Neuronal stem cell (in vitro differentiated cells): ENCODE measurements around the gene KCNE2.
A peak's percentile ranks its signal among the peaks of the same experiment; 100 is the strongest.

Experiments
- DNase-seq: peaks from one replicate; pipeline ENCODE4 v3.0.0-alpha.2; 2013; ENCODE audit warnings: low spot score
- H2AFZ ChIP-seq: one replicate; pipeline ENCODE4 v1.6.1; 2013; ENCODE audit warnings: mild to moderate bottlenecking, low read length, inconsistent platforms
- H2AK5ac ChIP-seq: 2 replicates; pipeline ENCODE4 v1.6.1; 2013; ENCODE audit warnings: low read depth, mild to moderate bottlenecking, inconsistent platforms, low read length, moderate library complexity, mixed read lengths
- H2BK120ac ChIP-seq: 2 replicates; pipeline ENCODE4 v1.6.1; 2013; ENCODE audit warnings: low read depth, mild to moderate bottlenecking, inconsistent platforms, low read length, moderate library complexity, mixed read lengths
- H2BK12ac ChIP-seq: one replicate; pipeline ENCODE4 v1.6.1; 2013; ENCODE audit warnings: low read length, inconsistent platforms
- H2BK15ac ChIP-seq: 2 replicates; pipeline ENCODE4 v1.6.1; 2013; ENCODE audit warnings: mild to moderate bottlenecking, low read length, inconsistent platforms, mixed read lengths
- H2BK5ac ChIP-seq: one replicate; pipeline ENCODE4 v1.6.1; 2013; ENCODE audit warnings: inconsistent platforms, mild to moderate bottlenecking, low read length, moderate library complexity
- H3K14ac ChIP-seq: one replicate; pipeline ENCODE4 v1.6.1; 2013; ENCODE audit warnings: low read length, inconsistent platforms
- H3K18ac ChIP-seq: 2 replicates; pipeline ENCODE4 v1.6.1; 2013; ENCODE audit warnings: low read length, inconsistent platforms
- H3K23ac ChIP-seq: 2 replicates; pipeline ENCODE4 v1.6.1; 2013; ENCODE audit warnings: low read depth, mild to moderate bottlenecking, mixed read lengths, low read length, inconsistent platforms; ENCODE audit not compliant: poor library complexity
- H3K27ac ChIP-seq: replicated peaks from 3 replicates; pipeline ENCODE4 v1.5.1; 2013; ENCODE audit warnings: low read length, inconsistent platforms
- H3K27me3 ChIP-seq, 3 experiments: 2 replicates each; pipeline ENCODE4 v1.6.1; 2013; ENCODE audit warnings: low read length in 3 of 3, mild to moderate bottlenecking in 2 of 3, inconsistent platforms in 1 of 3, low read depth in 1 of 3, mixed read lengths in 1 of 3, moderate library complexity in 1 of 3; ENCODE audit not compliant: control insufficient read depth in 3 of 3, insufficient read depth in 3 of 3
- H3K36me3 ChIP-seq, 2 donors: replicated peaks in 1 of 2; 2 replicates each; pipeline ENCODE4 v1.6.1; 2013; ENCODE audit warnings: low read length in 2 of 2; ENCODE audit not compliant: control insufficient read depth in 2 of 2, insufficient read depth in 2 of 2
- H3K4ac ChIP-seq: 2 replicates; pipeline ENCODE4 v1.6.1; 2013; ENCODE audit warnings: inconsistent platforms, mild to moderate bottlenecking, low read length, moderate library complexity
- H3K4me1 ChIP-seq, 2 donors: 1 replicate in 1 of 2; 2 replicates in 1 of 2; pipeline ENCODE4 v1.6.1; 2013; ENCODE audit warnings: low read length in 2 of 2, low read depth in 1 of 2; ENCODE audit not compliant: control insufficient read depth in 2 of 2, insufficient read depth in 1 of 2
- H3K4me2 ChIP-seq: one replicate; pipeline ENCODE4 v1.6.1; 2013; ENCODE audit warnings: mild to moderate bottlenecking, low read length, inconsistent platforms; ENCODE audit not compliant: insufficient read depth, poor library complexity, severe bottlenecking
- H3K4me3 ChIP-seq, 2 donors: 2 replicates each; pipeline ENCODE4 v1.5.1; 2013; ENCODE audit warnings: low read length in 2 of 2, mild to moderate bottlenecking in 2 of 2, inconsistent platforms in 1 of 2, moderate library complexity in 1 of 2
- H3K79me1 ChIP-seq: one replicate; pipeline ENCODE4 v1.6.1; 2013; ENCODE audit warnings: low read depth, mild to moderate bottlenecking, inconsistent platforms, low read length, moderate library complexity
- H3K9ac ChIP-seq: one replicate; pipeline ENCODE4 v1.6.1; 2013; ENCODE audit warnings: mild to moderate bottlenecking, low read depth, low read length, inconsistent platforms; ENCODE audit not compliant: poor library complexity
- H3K9me3 ChIP-seq, 2 donors: replicated peaks in 1 of 2; 2 replicates each; pipeline versions ENCODE3 to v1.6.1; 2013; ENCODE audit warnings: low read length in 2 of 2, mild to moderate bottlenecking in 2 of 2, inconsistent platforms in 1 of 2, low read depth in 1 of 2, mixed read lengths in 1 of 2, moderate library complexity in 1 of 2; ENCODE audit not compliant: control insufficient read depth in 2 of 2, insufficient read depth in 1 of 2
- H4K8ac ChIP-seq: one replicate; pipeline ENCODE4 v1.6.1; 2013; ENCODE audit warnings: low read depth, mild to moderate bottlenecking, inconsistent platforms, low read length, moderate library complexity
- H4K91ac ChIP-seq: one replicate; pipeline ENCODE4 v1.6.1; 2013; ENCODE audit warnings: low read length, low read depth, mild to moderate bottlenecking, inconsistent platforms; ENCODE audit not compliant: poor library complexity
- WGBS, 2 donors: extraction: QIAGEN DNeasy Blood & Tissue Kit; methylation state at CpG; one replicate each; pipeline ENCODE4 v1.1.7; 2013; ENCODE audit warnings: missing lambda C conversion rate in 2 of 2, mixed read lengths in 1 of 2; ENCODE audit not compliant: insufficient read length in 2 of 2, insufficient replicate concordance in 1 of 2; ENCODE audit errors: extremely low coverage in 2 of 2; 5-methylcytosine and 5-hydroxymethylcytosine counted together

The KCNE2 gene

GRCh38 chr21:34336245-34336644, 27.6 kb upstream of the KCNE2 start:
- no peak overlapping the region for H3K27ac ChIP-seq
- H3K36me3 ChIP-seq = no peaks in the 10 kb centered on the region
- peaks cover 0 to 18% of the 10 kb centered on the region in 2 donors for H3K4me1 ChIP-seq
- H3K27me3 ChIP-seq = no peaks in the 10 kb centered on the region
- no peaks in the 10 kb centered on the region for H3K9me3 ChIP-seq
- DNase-seq = no peak
- H4K91ac ChIP-seq = peak overlapping the region; percentile 48
- H2BK120ac ChIP-seq = no peak overlapping the region
- H3K9ac ChIP-seq = no peak overlapping the region
- no peak overlapping the region for H2BK15ac ChIP-seq
- H3K4me3 ChIP-seq = no peak overlapping the region
- H3K23ac ChIP-seq = no peak overlapping the region
- H2AFZ ChIP-seq = no peak overlapping the region
- H3K79me1 ChIP-seq = no peaks in the 10 kb centered on the region
- H3K4ac ChIP-seq = no peak overlapping the region
- H2BK5ac ChIP-seq = no peak overlapping the region
- no peak overlapping the region for H3K4me2 ChIP-seq
- H4K8ac ChIP-seq = no peak overlapping the region
- no peak overlapping the region for H2BK12ac ChIP-seq
- H3K14ac ChIP-seq = no peak overlapping the region
- no peak overlapping the region for H2AK5ac ChIP-seq
- WGBS, 2 donors = no CpG with 5 or more reads among the region's 5 CpGs
- H3K18ac ChIP-seq = no peak overlapping the region

GRCh38 chr21:34336756-34337391, 26.9 kb upstream of the KCNE2 start:
- H3K9ac ChIP-seq = no peak overlapping the region

GRCh38 chr21:34337741-34338140, 26.1 kb upstream of the KCNE2 start:
- Histone ChIP-seq H3K9ac (no peak overlapping the region), H2AK5ac (peak overlapping the region; percentile 35), H3K36me3 (no peaks in the 10 kb centered on the region), H2BK120ac (no peak overlapping the region), H4K8ac (no peak overlapping the region), H3K9me3 (no peaks in the 10 kb centered on the region), H2BK12ac (no peak overlapping the region), H2BK15ac (no peak overlapping the region), H3K23ac (no peak overlapping the region), H3K27me3 (peaks cover 0 to 2% (median 0%) of the 10 kb centered on the region in 3 experiments), H3K4me3 (no peak overlapping the region), H4K91ac (no peak overlapping the region), H3K4ac (no peak overlapping the region), H3K27ac (no peak overlapping the region), H3K14ac (no peak overlapping the region), H3K4me2 (no peak overlapping the region), H3K18ac (no peak overlapping the region), H2AFZ (no peak overlapping the region), H2BK5ac (no peak overlapping the region), H3K4me1 (peaks cover 0 to 18% of the 10 kb centered on the region in 2 donors), H3K79me1 (no peaks in the 10 kb centered on the region)
- no CpG with 5 or more reads among the region's 6 CpGs for WGBS, 2 donors
- DNase-seq = no peak

More at GRCh38 chr21:34336756-34337391, 26.9 kb upstream of the KCNE2 start:
- Histone ChIP-seq H3K79me1 (no peaks in the 10 kb centered on the region), H4K91ac (no peak overlapping the region), H3K4me1 (peaks cover 0 to 18% of the 10 kb centered on the region in 2 donors), H3K23ac (no peak overlapping the region), H3K4me2 (no peak overlapping the region), H3K36me3 (no peaks in the 10 kb centered on the region), H3K27ac (no peak overlapping the region), H2BK15ac (no peak overlapping the region), H2BK5ac (no peak overlapping the region), H4K8ac (no peak overlapping the region), H3K4me3 (no peak overlapping the region), H2BK12ac (no peak overlapping the region), H2AFZ (no peak overlapping the region), H2AK5ac (no peak overlapping the region), H3K14ac (no peak overlapping the region), H3K9me3 (no peaks in the 10 kb centered on the region), H3K4ac (no peak overlapping the region), H2BK120ac (no peak overlapping the region), H3K27me3 (no peaks in the 10 kb centered on the region), H3K18ac (no peak overlapping the region)
- WGBS, 2 donors = no CpG with 5 or more reads among the region's 13 CpGs
- DNase-seq = no peak

GRCh38 chr21:34338226-34338625, 25.6 kb upstream of the KCNE2 start:
- H2AFZ ChIP-seq = no peak overlapping the region
- H4K91ac ChIP-seq = no peak overlapping the region
- H3K36me3 ChIP-seq = no peaks in the 10 kb centered on the region
- H3K23ac ChIP-seq = no peak overlapping the region
- peak overlapping the region; percentile 35 for H2AK5ac ChIP-seq
- no peaks in the 10 kb centered on the region for H3K79me1 ChIP-seq
- peak overlapping the region; percentile 51 for H3K18ac ChIP-seq
- H3K4ac ChIP-seq = no peak overlapping the region
- peaks cover 0 to 2% (median 0%) of the 10 kb centered on the region in 3 experiments for H3K27me3 ChIP-seq
- H3K14ac ChIP-seq = peak overlapping the region; percentile 78
- no peak overlapping the region for H3K4me2 ChIP-seq
- DNase-seq = no peak
- no peak overlapping the region for H3K27ac ChIP-seq
- no peak overlapping the region for H2BK120ac ChIP-seq
- H2BK15ac ChIP-seq = peak overlapping the region; percentile 83
- no peaks in the 10 kb centered on the region for H3K9me3 ChIP-seq
- no peak overlapping the region for H3K4me3 ChIP-seq
- H3K9ac ChIP-seq = no peak overlapping the region
- no CpG with 5 or more reads among the region's 8 CpGs for WGBS, 2 donors
- no peak overlapping the region for H2BK5ac ChIP-seq
- H2BK12ac ChIP-seq = peak overlapping the region; percentile 61
- peaks cover 0 to 18% of the 10 kb centered on the region in 2 donors for H3K4me1 ChIP-seq
- H4K8ac ChIP-seq = no peak overlapping the region
